Stimulated activated CD8-positive, alpha-beta memory T cell treated with anti-CD3 and anti-CD28 coated beads, Interleukin-15, amount 100 ng/mL, for 48 hours (primary cell): Measurements from ENCODE around the gene TMEM244.
"Not testable (repeated sequence)": the region's sequence is repeated elsewhere in the genome, so short reads cannot be mapped to it uniquely, and the experiment has no call there.

Experiments
- DNase-seq, 2 donors: peaks; one replicate each; pipeline ENCODE4 v3.0.0-alpha.2; 2020; ENCODE audit warnings: low read depth in 2 of 2

Gene TMEM244

GRCh38 chr6:129860908-129861665 is at the start of gene TMEM244:
Gene TMEM244, minus strand, starts transcription at chr6:129861315. Its CDS starts 127 bp downstream, at chr6:129861188.
- no peak for DNase-seq

GRCh38 chr6:129908858-129909257 is 47.7 kb upstream of the TMEM244 start:
- no peak for DNase-seq

GRCh38 chr6:129908356-129908755 is 47.2 kb upstream of the TMEM244 start:
- no peak for DNase-seq

- no peak for DNase-seq
These were observed 45.5 kb upstream of the TMEM244 start for GRCh38 chr6:129906515-129907077.

GRCh38 chr6:129903082-129903481 is 42.0 kb upstream of the TMEM244 start:
- DNase-seq: no peak

GRCh38 chr6:129902681-129903080 is 41.6 kb upstream of the TMEM244 start:
- DNase-seq: no peak

- DNase-seq: no peak
These were observed 40.8 kb upstream of the TMEM244 start for GRCh38 chr6:129901910-129902309.

GRCh38 chr6:129895692-129896091 is 34.6 kb upstream of the TMEM244 start:
- DNase-seq: no peak

GRCh38 chr6:129894921-129895320 is 33.8 kb upstream of the TMEM244 start:
- DNase-seq: no peak

GRCh38 chr6:129893640-129894039 is 32.5 kb upstream of the TMEM244 start:
- DNase-seq: no peak

GRCh38 chr6:129890701-129891100 is 29.6 kb upstream of the TMEM244 start:
- DNase-seq: no peak

GRCh38 chr6:129890164-129890563 is 29.0 kb upstream of the TMEM244 start:
- no peak for DNase-seq

- no peak for DNase-seq
These were observed 28.5 kb upstream of the TMEM244 start for GRCh38 chr6:129889580-129889979.

GRCh38 chr6:129886401-129887155 is 25.5 kb upstream of the TMEM244 start:
- no peak for DNase-seq

GRCh38 chr6:129884211-129884610 is 23.1 kb upstream of the TMEM244 start:
- no peak for DNase-seq

GRCh38 chr6:129882510-129883023 is 21.5 kb upstream of the TMEM244 start:
- no peak for DNase-seq

- not testable (repeated sequence) for DNase-seq
These were observed 16.8 kb upstream of the TMEM244 start for GRCh38 chr6:129877894-129878293.

GRCh38 chr6:129875610-129876520 is 14.8 kb upstream of the TMEM244 start:
- no peak for DNase-seq

- DNase-seq: no peak
These were observed 13.7 kb upstream of the TMEM244 start for GRCh38 chr6:129874837-129875236.

GRCh38 chr6:129872586-129872985 is 11.5 kb upstream of the TMEM244 start:
- DNase-seq: no peak

- no peak for DNase-seq
These were observed 10.1 kb upstream of the TMEM244 start for GRCh38 chr6:129871221-129871620.
